Measurements from ENCODE around the gene SOX12. TPM values are rescaled to one million over a fixed set of nuclear protein-coding genes. Genes with fewer than 3 reads are reported as not detected.

The SOX12 gene
- polyA plus RNA-seq, 1 of the 3 experiments (the other 2 are of a cell fraction), result 11.3 TPM

GRCh38 chr20:327186-328026, 2.1 kb downstream of the SOX12 start:
- Histone ChIP-seq H3K27me3 (ENCODE audit: insufficient read depth) (no peaks in the 10 kb centered on the region), H3K4me3 (ENCODE audit: low read depth in 2 of 2, low read length in 1 of 2) (peak overlapping the region; percentile 93 to 98), H2AFZ (ENCODE audit: low read depth) (no peak overlapping the region), H4K20me1 (ENCODE audit: insufficient read depth) (peaks cover 46% of the 10 kb centered on the region), H3F3A (replicated peaks; ENCODE audit: insufficient read depth) (peaks cover 35% of the 10 kb centered on the region), H3K4me1 (ENCODE audit: control insufficient read depth in 1 of 2, insufficient read depth in 2 of 2, low read depth in 1 of 2, low read length in 1 of 2) (peaks cover 29 to 33% of the 10 kb centered on the region in 2 experiments; a peak in 3 of 4 replicates), H3K9me3 (no peaks in the 10 kb centered on the region), H3K27ac (ENCODE audit: low read depth in 2 of 2, low read length in 1 of 2) (peak overlapping the region; percentile 54 to 96; a peak in 3 of 4 replicates), H3K36me3 (replicated peaks in 1 of 2; ENCODE audit: control insufficient read depth in 1 of 2, insufficient read depth in 2 of 2, low read length in 1 of 2) (peaks cover 7 to 18% of the 10 kb centered on the region in 2 experiments), H3K9ac (peak overlapping the region; percentile 86), H3K79me2 (ENCODE audit: insufficient read depth) (peaks cover 37% of the 10 kb centered on the region), H3K9me2 (no peaks in the 10 kb centered on the region), H3K4me2 (peak overlapping the region; percentile 99)
- 5% methylated on average over 37 of the region's 47 CpGs for WGBS (ENCODE audit: low lambda C conversion rate)
- POLR2A ChIA-PET, result interaction anchor here (4.7 kb wide), 1 partner anchor 19 kb away, joined by 39 read pairs; the partner anchor contains the start of gene NRSN2
- CTCF ChIA-PET, result interaction anchor here (4.3 to 5.9 kb wide), 2 partner anchors 16 to 19 kb away, joined by 21 to 65 read pairs; partner anchors contain the start of gene NRSN2
- DNase-seq, result peak; percentile 95
- TF ChIP-seq, protein P1, sequence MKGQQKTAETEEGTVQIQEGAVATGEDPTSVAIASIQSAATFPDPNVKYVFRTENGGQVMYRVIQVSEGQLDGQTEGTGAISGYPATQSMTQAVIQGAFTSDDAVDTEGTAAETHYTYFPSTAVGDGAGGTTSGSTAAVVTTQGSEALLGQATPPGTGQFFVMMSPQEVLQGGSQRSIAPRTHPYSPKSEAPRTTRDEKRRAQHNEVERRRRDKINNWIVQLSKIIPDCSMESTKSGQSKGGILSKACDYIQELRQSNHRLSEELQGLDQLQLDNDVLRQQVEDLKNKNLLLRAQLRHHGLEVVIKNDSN (IDR thresholded peaks at IDR 0.05; ENCODE audit: borderline replicate concordance, low read depth), result peak; percentile 8; the same call in 1 of the 2 replicates
- no peak for TF ChIP-seq POLR2AphosphoS5 (IDR thresholded peaks at IDR 0.05; ENCODE audit: low read depth, low read length)
- TF ChIP-seq EZH2phosphoT487 (IDR thresholded peaks at IDR 0.05; ENCODE audit: borderline replicate concordance, low read depth), result no peak
- TF ChIP-seq IRF3 (IDR thresholded peaks at IDR 0.05; ENCODE audit: low read depth, low read length), result no peak
- TF ChIP-seq, protein P2, sequence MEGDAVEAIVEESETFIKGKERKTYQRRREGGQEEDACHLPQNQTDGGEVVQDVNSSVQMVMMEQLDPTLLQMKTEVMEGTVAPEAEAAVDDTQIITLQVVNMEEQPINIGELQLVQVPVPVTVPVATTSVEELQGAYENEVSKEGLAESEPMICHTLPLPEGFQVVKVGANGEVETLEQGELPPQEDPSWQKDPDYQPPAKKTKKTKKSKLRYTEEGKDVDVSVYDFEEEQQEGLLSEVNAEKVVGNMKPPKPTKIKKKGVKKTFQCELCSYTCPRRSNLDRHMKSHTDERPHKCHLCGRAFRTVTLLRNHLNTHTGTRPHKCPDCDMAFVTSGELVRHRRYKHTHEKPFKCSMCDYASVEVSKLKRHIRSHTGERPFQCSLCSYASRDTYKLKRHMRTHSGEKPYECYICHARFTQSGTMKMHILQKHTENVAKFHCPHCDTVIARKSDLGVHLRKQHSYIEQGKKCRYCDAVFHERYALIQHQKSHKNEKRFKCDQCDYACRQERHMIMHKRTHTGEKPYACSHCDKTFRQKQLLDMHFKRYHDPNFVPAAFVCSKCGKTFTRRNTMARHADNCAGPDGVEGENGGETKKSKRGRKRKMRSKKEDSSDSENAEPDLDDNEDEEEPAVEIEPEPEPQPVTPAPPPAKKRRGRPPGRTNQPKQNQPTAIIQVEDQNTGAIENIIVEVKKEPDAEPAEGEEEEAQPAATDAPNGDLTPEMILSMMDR (IDR thresholded peaks at IDR 0.05), result no peak
- TF ChIP-seq NFIC (IDR thresholded peaks at IDR 0.05; ENCODE audit: borderline replicate concordance), result no peak
- no peak for TF ChIP-seq RCOR1 (IDR thresholded peaks at IDR 0.05; ENCODE audit: low read length)
- no peak for TF ChIP-seq TEAD4 (IDR thresholded peaks at IDR 0.05; ENCODE audit: borderline replicate concordance, insufficient read depth)
- TF ChIP-seq MXI1 (IDR thresholded peaks at IDR 0.05; ENCODE audit: low read depth, low read length), result peak; percentile 81; the same call in 1 of the 2 replicates
- no peak for TF ChIP-seq SMC3 (IDR thresholded peaks at IDR 0.05; ENCODE audit: low read depth, low read length)
- TF ChIP-seq YY1 (IDR thresholded peaks at IDR 0.05; ENCODE audit: low read depth), result no peak
- TF ChIP-seq GABPA (IDR thresholded peaks at IDR 0.05; ENCODE audit: low read depth), result no peak
- TF ChIP-seq TAF1 (IDR thresholded peaks at IDR 0.05; ENCODE audit: borderline replicate concordance, low read depth, low read length), result 0 out of 2 replicates have a peak, but pooled peaks have one; percentile 15
- peak; percentile 86; the same call in 1 of the 2 replicates for TF ChIP-seq MAX (IDR thresholded peaks at IDR 0.05; ENCODE audit: low read depth)
- TF ChIP-seq, protein P3, sequence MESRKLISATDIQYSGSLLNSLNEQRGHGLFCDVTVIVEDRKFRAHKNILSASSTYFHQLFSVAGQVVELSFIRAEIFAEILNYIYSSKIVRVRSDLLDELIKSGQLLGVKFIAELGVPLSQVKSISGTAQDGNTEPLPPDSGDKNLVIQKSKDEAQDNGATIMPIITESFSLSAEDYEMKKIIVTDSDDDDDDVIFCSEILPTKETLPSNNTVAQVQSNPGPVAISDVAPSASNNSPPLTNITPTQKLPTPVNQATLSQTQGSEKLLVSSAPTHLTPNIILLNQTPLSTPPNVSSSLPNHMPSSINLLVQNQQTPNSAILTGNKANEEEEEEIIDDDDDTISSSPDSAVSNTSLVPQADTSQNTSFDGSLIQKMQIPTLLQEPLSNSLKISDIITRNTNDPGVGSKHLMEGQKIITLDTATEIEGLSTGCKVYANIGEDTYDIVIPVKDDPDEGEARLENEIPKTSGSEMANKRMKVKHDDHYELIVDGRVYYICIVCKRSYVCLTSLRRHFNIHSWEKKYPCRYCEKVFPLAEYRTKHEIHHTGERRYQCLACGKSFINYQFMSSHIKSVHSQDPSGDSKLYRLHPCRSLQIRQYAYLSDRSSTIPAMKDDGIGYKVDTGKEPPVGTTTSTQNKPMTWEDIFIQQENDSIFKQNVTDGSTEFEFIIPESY (IDR thresholded peaks at IDR 0.05; ENCODE audit: borderline replicate concordance, low read depth), result no peak
- no peak for TF ChIP-seq RAD21 (IDR thresholded peaks at IDR 0.05; ENCODE audit: low read length)
- TF ChIP-seq FOXJ3 (CRISPR knock-in tag; IDR thresholded peaks at IDR 0.05), result no peak
- peak; percentile 83 for TF ChIP-seq NRF1 (IDR thresholded peaks at IDR 0.05; ENCODE audit: low read depth, low read length)
- TF ChIP-seq, protein P4, sequence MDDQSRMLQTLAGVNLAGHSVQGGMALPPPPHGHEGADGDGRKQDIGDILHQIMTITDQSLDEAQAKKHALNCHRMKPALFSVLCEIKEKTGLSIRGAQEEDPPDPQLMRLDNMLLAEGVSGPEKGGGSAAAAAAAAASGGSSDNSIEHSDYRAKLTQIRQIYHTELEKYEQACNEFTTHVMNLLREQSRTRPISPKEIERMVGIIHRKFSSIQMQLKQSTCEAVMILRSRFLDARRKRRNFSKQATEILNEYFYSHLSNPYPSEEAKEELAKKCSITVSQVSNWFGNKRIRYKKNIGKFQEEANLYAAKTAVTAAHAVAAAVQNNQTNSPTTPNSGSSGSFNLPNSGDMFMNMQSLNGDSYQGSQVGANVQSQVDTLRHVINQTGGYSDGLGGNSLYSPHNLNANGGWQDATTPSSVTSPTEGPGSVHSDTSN (IDR thresholded peaks at IDR 0.05), result 0 out of 2 replicates have a peak, but pooled peaks have one; percentile 2
- peak in 1 of 2 experiments; percentile 39; a peak in 2 of 4 replicates for TF ChIP-seq EP300 (IDR thresholded peaks at IDR 0.05; ENCODE audit: borderline replicate concordance in 1 of 2, low read depth in 1 of 2, low read length in 1 of 2)
- TF ChIP-seq FOSL2 (IDR thresholded peaks at IDR 0.05; ENCODE audit: borderline replicate concordance, low read depth), result no peak
- TF ChIP-seq JUND (IDR thresholded peaks at IDR 0.05), result no peak

Measured in SK-N-SH (cell line).